K562 (cell line): ENCODE measurements around the gene AFF3. TPM values are rescaled to one million over a fixed set of nuclear protein-coding genes. Genes with fewer than 3 reads are reported as not detected.

ENCODE experiments used
- ATAC-seq: fragments of 200-7000 bp; cut with Tn5 transposase; 3 replicates; pipeline ENCODE4 v1.9.1; 2020; ENCODE audit warnings: moderate library complexity
- BruUV-seq: library from RNA; stranded (reverse); fragments of 400-500 nt; replicated peaks from 2 replicates; lab custom pipeline; 2021; lab: Mats Ljungman, UMichigan
- CTCF ChIA-PET: fragments of 300-600 bp; formaldehyde crosslinking; extraction: SDS; loops from one replicate; lab custom pipeline; 2021; ENCODE audit warnings: low intra/inter-chr PET ratio; lab: Yijun Ruan, JAX
- POLR2A ChIA-PET: fragments of 300-600, 350-650 bp; sonication (Branson Sonifier 250); formaldehyde crosslinking; extraction: SDS; loops from one replicate; lab custom pipeline; 2021; ENCODE audit warnings: antibody characterized with exemption, inconsistent platforms; lab: Yijun Ruan, JAX
- DNase-seq, 4 experiments: peaks; one replicate each; pipeline versions ENCODE4 v3.0.0 to v3.0.0-alpha.2; 2011 to 2018; ENCODE audit warnings: low spot score in 3 of 4, mixed read lengths in 3 of 4; ENCODE audit errors: extremely low read depth in 1 of 4
- FAIRE-seq: peaks from 2 replicates; lab custom pipeline; 2011; peaks lifted over from hg19 to GRCh38; lab: Jason Lieb, UNC
- H2AFZ ChIP-seq: 2 replicates; pipeline ENCODE4 v1.6.0; 2011; ENCODE audit warnings: low read depth, low read length, control low read depth, inconsistent platforms
- H3K27ac ChIP-seq: fragments of 200-600 bp; 3 replicates; pipeline ENCODE4 v1.8.0; 2011; ENCODE audit warnings: low read depth, mild to moderate bottlenecking, control low read depth, inconsistent platforms, low read length, moderate library complexity, mixed read lengths; ENCODE audit errors: extremely low read depth
- H3K27me3 ChIP-seq, 2 experiments: fragments of 300-600 bp in 1 of 2; 2 replicates in 1 of 2; 3 replicates in 1 of 2; pipeline versions ENCODE4 v1.6.0 to v1.8.0; 2011; ENCODE audit warnings: inconsistent platforms in 2 of 2, low read length in 2 of 2, mild to moderate bottlenecking in 1 of 2, mixed read lengths in 1 of 2, moderate library complexity in 1 of 2; ENCODE audit not compliant: control insufficient read depth in 2 of 2, insufficient read depth in 2 of 2
- H3K36me3 ChIP-seq: fragments of 300-600 bp; 3 replicates; pipeline ENCODE4 v1.8.0; 2011; ENCODE audit warnings: mild to moderate bottlenecking, low read length, inconsistent platforms; ENCODE audit not compliant: control insufficient read depth, insufficient read depth
- H3K4me1 ChIP-seq, 2 experiments: fragments of 200-600 bp in 1 of 2; replicated peaks in 1 of 2; 2 replicates in 1 of 2; 3 replicates in 1 of 2; pipeline versions ENCODE4 v1.5.1 to v1.8.0; 2011; ENCODE audit warnings: inconsistent platforms in 2 of 2, low read length in 2 of 2, mild to moderate bottlenecking in 1 of 2, mixed read lengths in 1 of 2, moderate library complexity in 1 of 2; ENCODE audit not compliant: control insufficient read depth in 2 of 2, insufficient read depth in 2 of 2
- H3K4me2 ChIP-seq: 2 replicates; pipeline ENCODE4 v1.6.1; 2011; ENCODE audit warnings: low read length, control low read depth, inconsistent platforms, mixed read lengths; ENCODE audit not compliant: insufficient read depth
- H3K4me3 ChIP-seq: fragments of 200-600 bp; sonication (generic), shearing (Covaris generic); 2 replicates; pipeline ENCODE4 v1.5.1; 2016; ENCODE audit warnings: control low read depth, inconsistent platforms
- H3K79me2 ChIP-seq: fragments of 200-600 bp; 3 replicates; pipeline ENCODE4 v1.8.0; 2011; ENCODE audit warnings: low read length, inconsistent platforms; ENCODE audit not compliant: control insufficient read depth, insufficient read depth
- H3K9ac ChIP-seq, 2 experiments: 2 replicates each; pipeline versions ENCODE4 v1.6.0 to v1.6.1; 2011; ENCODE audit warnings: low read depth in 2 of 2, low read length in 2 of 2, control low read depth in 1 of 2, inconsistent platforms in 1 of 2, mild to moderate bottlenecking in 1 of 2, mixed read lengths in 1 of 2; ENCODE audit not compliant: insufficient read depth in 1 of 2
- H3K9me1 ChIP-seq: one replicate; pipeline ENCODE4 v1.6.0; 2011; ENCODE audit warnings: inconsistent platforms, mild to moderate bottlenecking, low read length, moderate library complexity; ENCODE audit not compliant: control insufficient read depth, insufficient read depth
- H3K9me3 ChIP-seq: replicated peaks from 2 replicates; pipeline ENCODE4 v1.5.1; 2011; ENCODE audit warnings: low read depth, low read length, inconsistent platforms; ENCODE audit not compliant: control insufficient read depth, insufficient read depth
- H4K20me1 ChIP-seq: replicated peaks from 2 replicates; pipeline ENCODE4 v1.6.1; 2011; ENCODE audit warnings: low read length, inconsistent platforms, mixed read lengths; ENCODE audit not compliant: control insufficient read depth, insufficient read depth
- ATF4 ChIP-seq: fragments of 450-650 bp; formaldehyde crosslinking; IDR thresholded peaks from 2 replicates; pipeline ENCODE4 v1.4.0; 2022; ENCODE audit warnings: mild to moderate bottlenecking, moderate library complexity
- ELF2 ChIP-seq: fragments of 250-450 bp; sonication (Bioruptor Pico); IDR thresholded peaks from 2 replicates; pipeline ENCODE4 v1.5.0; 2021; ENCODE audit warnings: mild to moderate bottlenecking
- HCFC1 ChIP-seq: IDR thresholded peaks from 2 replicates; pipeline ENCODE4 v1.6.1; 2012; ENCODE audit warnings: low read depth, low read length, improper control_type of control experiment
- MIER1 ChIP-seq: fragments of 450-650 bp; IDR thresholded peaks from 2 replicates; pipeline ENCODE4 v1.6.1; 2016; ENCODE audit warnings: antibody characterized with exemption, mild to moderate bottlenecking, low read depth
- NELFE ChIP-seq: IDR thresholded peaks from 2 replicates; pipeline ENCODE4 v1.6.1; 2011; ENCODE audit warnings: mild to moderate bottlenecking; ENCODE audit not compliant: insufficient read depth, insufficient read length
- RFX1 ChIP-seq: fragments of 450-650 bp; IDR thresholded peaks from 2 replicates; pipeline ENCODE4 v1.6.1; 2016; ENCODE audit warnings: mild to moderate bottlenecking, moderate library complexity
- TSC22D4 ChIP-seq: fragments of 450-650 bp; IDR thresholded peaks from 2 replicates; pipeline ENCODE4 v1.6.1; 2016; ENCODE audit warnings: missing genetic modification characterization, missing biosample characterization, control low read depth
- ZNF124 ChIP-seq: sonication (generic); formaldehyde crosslinking; IDR thresholded peaks from 2 replicates; pipeline ENCODE4 v1.8.1; 2022; ENCODE audit warnings: missing genetic modification reagents
- ZNF583 ChIP-seq: fragments of 250-450 bp; sonication (Bioruptor Pico); IDR thresholded peaks from 2 replicates; pipeline ENCODE4 v1.4.0; 2020
- WGBS: fragments of 100-300 bp; shearing (Covaris generic); methylation state at CpG from one replicate; pipeline ENCODE4 v1.1.6; 2016; ENCODE audit warnings: low coverage, mixed read lengths; ENCODE audit not compliant: insufficient coverage; ENCODE audit errors: missing lambda C conversion rate; 5-methylcytosine and 5-hydroxymethylcytosine counted together
- in situ Hi-C: fragments of 300-500 bp; cut with MboI; formaldehyde crosslinking; loops from 4 replicates; pipeline ENCODE4 v1.15.0; 2018; ENCODE audit warnings: inconsistent platforms, mixed read lengths
- intact Hi-C: fragments of 100-400 bp; cut with micrococcal nuclease; formaldehyde crosslinking; loops from 2 replicates; pipeline ENCODE4 v1.14.2; 2022
- polyA plus RNA-seq, 8 experiments: library from polyadenylated mRNA; depleted of rRNA in 4 of 8; stranded (reverse) in 5 of 8; unstranded in 3 of 8; fragments of >200 nt; fragmentation: Nextera tagmentation in 2 of 8; fragmentation: Illumina TruSeq in 1 of 8; extraction: Ambion mirVana in 2 of 8; extraction: Trizol in 1 of 8; gene quantifications; 2 replicates each; pipeline versions ENCODE4 v1.2.1 to v1.2.3, GENCODE V29; 2011 to 2014; ENCODE audit warnings: inconsistent platforms in 1 of 8, missing spikeins in 1 of 8
- total RNA-seq, 7 experiments: library from RNA; depleted of rRNA in 6 of 7; stranded (reverse); fragments of >200 nt in 6 of 7; fragmentation: Illumina TruSeq in 2 of 7; extraction: Trizol in 2 of 7; gene quantifications; 2 replicates each; pipeline versions ENCODE4 v1.2.1 to v1.2.3, GENCODE V29; 2011 to 2021; ENCODE audit warnings: low replicate concordance in 1 of 7

AFF3 gene
- total and polyA plus RNA-seq, 9 of the 15 experiments (the other 6 are each of a cell fraction or from before 2014, with no cell fraction given) = 0.02 to 0.11 TPM; not detected in 7

GRCh38 chr2:99571021-99571420 is 571.4 kb downstream of the AFF3 start:
- 3% methylated on average over 4 of the region's 4 CpGs for WGBS
- Histone ChIP-seq H4K20me1 (no peaks in the 10 kb centered on the region), H3K79me2 (no peaks in the 10 kb centered on the region), H2AFZ (no peak overlapping the region), H3K9me1 (no peaks in the 10 kb centered on the region), H3K4me3 (no peak overlapping the region), H3K36me3 (no peaks in the 10 kb centered on the region), H3K27ac (no peak overlapping the region), H3K4me1 (no peaks in the 10 kb centered on the region), H3K9ac (no peak overlapping the region), H3K9me3 (no peaks in the 10 kb centered on the region), H3K4me2 (no peak overlapping the region), H3K27me3 (peaks cover 30 to 46% of the 10 kb centered on the region in 2 experiments)
- ChIA-PET CTCF (no interaction called here), POLR2A (interaction anchor here (1.0 kb wide), 1 partner anchor 10 kb away, joined by 5 read pairs; no protein-coding TSS in a partner anchor)
- no peak for DNase-seq
- no TSS peak for BruUV-seq
- no peak for FAIRE-seq
- no peak for TF ChIP-seq HCFC1
- peak; percentile 55 for TF ChIP-seq RFX1
- intact Hi-C loops (no loop called here), in situ Hi-C loops (loop anchor here (25.0 kb wide), 2 partner anchors 241 to 816 kb away; no protein-coding TSS in a partner anchor)
- no peak for ATAC-seq

- H3K9ac ChIP-seq = no peak overlapping the region
- no peaks in the 10 kb centered on the region for H4K20me1 ChIP-seq
- intact Hi-C loops (no loop called here), in situ Hi-C loops (loop anchor here (25.0 kb wide), 2 partner anchors 243 to 818 kb away; no protein-coding TSS in a partner anchor)
- no TSS peak for BruUV-seq
- ChIA-PET CTCF (no interaction called here), POLR2A (no interaction called here)
- H3K36me3 ChIP-seq = no peaks in the 10 kb centered on the region
- no peaks in the 10 kb centered on the region for H3K9me3 ChIP-seq
- ATAC-seq (no peak), FAIRE-seq (no peak), DNase-seq (no peak)
- H3K4me3 ChIP-seq = no peak overlapping the region
- H3K4me1 ChIP-seq = no peaks in the 10 kb centered on the region
- TF ChIP-seq ATF4 (CRISPR knock-in tag) = no peak
- no peak for TF ChIP-seq ZNF124 (CRISPR knock-in tag)
- TF ChIP-seq ZNF583 (CRISPR knock-in tag) = no peak
- no peak for TF ChIP-seq ELF2 (CRISPR knock-in tag)
- TF ChIP-seq NELFE = no peak
- TF ChIP-seq TSC22D4 (tag) = no peak
- no peak for TF ChIP-seq MIER1
- no peak overlapping the region for H3K27ac ChIP-seq
- peaks cover 24 to 48% of the 10 kb centered on the region in 2 experiments for H3K27me3 ChIP-seq
- H2AFZ ChIP-seq = no peak overlapping the region
- no peaks in the 10 kb centered on the region for H3K9me1 ChIP-seq
- H3K79me2 ChIP-seq = no peaks in the 10 kb centered on the region
- H3K4me2 ChIP-seq = no peak overlapping the region
- WGBS = 7% methylated on average over 5 of the region's 5 CpGs
Observed at GRCh38 chr2:99569386-99569785, 573.0 kb downstream of the AFF3 start.
